PC-3 (cell line): ENCODE data around the gene PCED1B. TPM values are rescaled to one million over a fixed set of nuclear protein-coding genes. Genes with fewer than 3 reads are reported as not detected.

ENCODE experiments used
- ATAC-seq: fragments of 200-7000 bp; cut with Tn5 transposase; 2 replicates; pipeline ENCODE4 v1.9.1; 2020; ENCODE audit warnings: mild to moderate bottlenecking, moderate library complexity
- BruUV-seq: library from RNA; stranded (reverse); fragments of 400-500 nt; replicated peaks from 2 replicates; lab custom pipeline; 2021; lab: Mats Ljungman, UMichigan
- CTCF ChIA-PET: fragments of 300-600 bp; sonication (Branson Sonifier 250); formaldehyde crosslinking; loops from one replicate; lab custom pipeline; 2022; ENCODE audit warnings: antibody characterized with exemption; lab: Charles Lee
- POLR2A ChIA-PET: fragments of 300-600 bp; sonication (Branson Sonifier 250); formaldehyde crosslinking; loops from one replicate; lab custom pipeline; 2022; ENCODE audit warnings: antibody characterized with exemption; ENCODE audit not compliant: unreplicated experiment; lab: Charles Lee
- DNase-seq: peaks from one replicate; pipeline ENCODE4 v3.0.0-alpha.2; 2015
- H2AFZ ChIP-seq: fragments of 300-600 bp; sonication (generic); 2 replicates; pipeline ENCODE4 v1.6.0; 2016; ENCODE audit warnings: antibody characterized with exemption, low read length
- H3F3A ChIP-seq: fragments of 300-600 bp; sonication (generic); one replicate; pipeline ENCODE4 v1.6.0; 2017; ENCODE audit warnings: antibody characterized with exemption, low read length, control low read depth, mild to moderate bottlenecking; ENCODE audit not compliant: unreplicated experiment
- H3K27ac ChIP-seq: fragments of 300-600 bp; sonication (generic); 2 replicates; pipeline ENCODE4 v1.5.1; 2016; ENCODE audit warnings: mild to moderate bottlenecking, low read length
- H3K27me3 ChIP-seq: fragments of 300-600 bp; sonication (generic); 2 replicates; pipeline ENCODE4 v1.6.1; 2016; ENCODE audit warnings: low read length, mixed read lengths
- H3K36me3 ChIP-seq: fragments of 300-600 bp; sonication (generic); 2 replicates; pipeline ENCODE4 v1.6.1; 2016; ENCODE audit warnings: low read depth, mixed run types, low read length, mixed read lengths
- H3K4me1 ChIP-seq: fragments of 300-600 bp; sonication (generic); 2 replicates; pipeline ENCODE4 v1.5.1; 2016; ENCODE audit warnings: low read length; ENCODE audit not compliant: insufficient read depth
- H3K4me2 ChIP-seq: fragments of 300-600 bp; sonication (generic); 2 replicates; pipeline ENCODE4 v1.6.0; 2016; ENCODE audit warnings: low read length
- H3K4me3 ChIP-seq: fragments of 300-600 bp; sonication (generic); 2 replicates; pipeline ENCODE4 v1.5.1; 2016; ENCODE audit warnings: mild to moderate bottlenecking, low read length, mixed read lengths
- H3K79me2 ChIP-seq: fragments of 300-600 bp; sonication (generic); 2 replicates; pipeline ENCODE4 v1.6.1; 2017; ENCODE audit warnings: low read length, mixed read lengths
- H3K9ac ChIP-seq: fragments of 300-600 bp; sonication (generic); 2 replicates; pipeline ENCODE4 v1.6.0; 2016; ENCODE audit warnings: mild to moderate bottlenecking, low read length
- H3K9me2 ChIP-seq: fragments of 300-600 bp; sonication (generic); replicated peaks from 2 replicates; pipeline ENCODE4 v1.6.1; 2016; ENCODE audit warnings: mixed run types, low read length, mixed read lengths
- H3K9me3 ChIP-seq: fragments of 300-600 bp; sonication (generic); 2 replicates; pipeline ENCODE4 v1.6.1; 2016; ENCODE audit warnings: low read length, mixed read lengths
- H4K20me1 ChIP-seq: fragments of 300-600 bp; sonication (generic); 2 replicates; pipeline ENCODE4 v1.6.1; 2016; ENCODE audit warnings: low read length, mixed read lengths
- CTCF ChIP-seq: fragments of 300-600 bp; sonication (generic); conservative IDR thresholded peaks from 2 replicates; pipeline ENCODE4 v1.5.1; 2017; ENCODE audit warnings: antibody characterized with exemption, low read depth, mild to moderate bottlenecking, low read length
- EZH2 ChIP-seq: fragments of 300-600 bp; sonication (generic); IDR thresholded peaks from one replicate; pipeline ENCODE4 v1.6.1; 2017; ENCODE audit warnings: antibody characterized with exemption, mild to moderate bottlenecking, low read length; ENCODE audit not compliant: unreplicated experiment
- EZH2phosphoT487 ChIP-seq: fragments of 300-600 bp; sonication (generic); IDR thresholded peaks from 2 replicates; pipeline ENCODE4 v1.6.1; 2018; ENCODE audit warnings: mild to moderate bottlenecking, antibody characterized with exemption, low read length, borderline replicate concordance
- intact Hi-C: fragments of 100-400 bp; cut with micrococcal nuclease; formaldehyde crosslinking; loops from 2 replicates; pipeline ENCODE4 v1.9.0; 2023
- total RNA-seq: library from RNA; depleted of rRNA; stranded (reverse); fragments of >200 nt; gene quantifications from 2 replicates; pipeline ENCODE4 v1.2.3, GENCODE V29; 2014

PCED1B gene
- total RNA-seq, 1 experiment from 2014 or later: 1.0 TPM

DNA sequence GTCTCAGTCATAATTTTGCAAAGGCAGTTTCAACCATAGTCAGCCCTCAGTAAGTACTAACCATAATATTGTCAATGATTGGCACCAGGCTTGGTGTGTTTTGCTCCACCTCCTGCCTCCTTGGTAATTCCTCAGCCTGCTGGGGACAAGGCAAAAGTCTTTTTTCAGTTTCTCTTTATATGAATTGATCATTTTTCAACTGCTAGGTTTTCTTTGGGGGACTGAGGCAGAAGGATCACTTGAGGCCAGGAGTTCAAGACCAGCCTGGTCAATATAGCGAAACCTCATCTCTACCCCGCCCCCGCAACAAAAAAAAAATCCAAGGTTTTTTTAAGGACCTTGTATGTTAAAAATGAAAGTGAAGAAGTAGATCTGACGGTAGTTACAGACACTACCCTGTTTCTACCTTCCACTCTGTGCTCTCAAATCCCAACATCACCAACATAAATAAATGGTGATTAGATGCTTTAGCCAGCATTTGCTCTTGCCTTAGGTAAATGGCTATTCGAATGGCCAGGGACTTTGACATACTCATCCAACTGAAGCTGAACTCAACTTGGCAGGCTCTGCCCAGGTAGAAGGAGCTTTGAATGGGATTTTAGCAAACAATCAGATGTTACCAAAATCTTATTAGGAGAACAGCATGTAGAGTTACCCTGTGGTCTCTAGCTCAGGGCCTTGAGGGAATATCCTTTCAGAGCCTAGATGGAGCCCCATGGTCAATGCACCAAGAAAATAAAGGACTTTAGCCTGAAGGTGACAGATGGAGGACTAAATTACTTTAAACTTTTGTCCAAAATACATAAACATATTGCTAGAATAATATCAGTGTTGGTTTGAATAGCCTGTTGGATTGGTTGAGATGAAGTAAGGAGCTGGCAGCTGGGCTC, 127.3 kb downstream of the PCED1B start:
- Histone ChIP-seq H3K27me3 (no peaks in the 10 kb centered on the region), H3K36me3 (no peaks in the 10 kb centered on the region), H3K9ac (no peak overlapping the region), H4K20me1 (no peaks in the 10 kb centered on the region), H3K9me3 (no peaks in the 10 kb centered on the region), H3F3A (no peaks in the 10 kb centered on the region), H2AFZ (no peak overlapping the region), H3K79me2 (no peaks in the 10 kb centered on the region), H3K4me1 (peaks cover 12% of the 10 kb centered on the region; the same call in 1 of the 2 replicates), H3K4me3 (no peak overlapping the region), H3K9me2 (no peaks in the 10 kb centered on the region), H3K4me2 (no peak overlapping the region), H3K27ac (no peak overlapping the region)
- no peak for DNase-seq
- CTCF ChIA-PET: no interaction called here
- no peak for TF ChIP-seq EZH2
- no peak for TF ChIP-seq EZH2phosphoT487
- TF ChIP-seq CTCF: no peak
- ATAC-seq: no peak
- no TSS peak for BruUV-seq
- intact Hi-C loops: loop anchor here (5.0 kb wide), 1 partner anchor 191 kb away; no protein-coding TSS in a partner anchor
- POLR2A ChIA-PET: no interaction called here

DNA sequence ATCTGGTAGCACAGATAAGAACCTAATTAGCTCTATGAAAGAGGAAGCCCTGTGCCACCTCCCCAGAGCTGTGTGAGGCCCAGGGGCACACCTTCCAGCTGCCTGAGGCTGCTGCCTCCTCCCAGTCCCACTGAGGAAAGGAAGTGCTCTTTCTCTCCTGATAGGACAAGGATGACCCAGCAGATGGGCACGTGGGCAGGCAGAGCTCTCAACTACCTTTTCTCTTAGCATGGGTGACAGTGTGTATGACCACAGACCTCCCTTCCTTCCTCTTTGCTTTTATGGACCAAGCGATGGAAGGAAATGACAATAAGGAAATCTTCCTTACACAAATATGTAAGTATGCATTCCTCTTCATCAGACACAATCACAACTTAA, 127.9 kb downstream of the PCED1B start:
- Histone ChIP-seq H3K27ac (no peak overlapping the region), H4K20me1 (no peaks in the 10 kb centered on the region), H3K79me2 (no peaks in the 10 kb centered on the region), H3K9ac (no peak overlapping the region), H3F3A (no peaks in the 10 kb centered on the region), H2AFZ (no peak overlapping the region), H3K27me3 (no peaks in the 10 kb centered on the region), H3K9me2 (no peaks in the 10 kb centered on the region), H3K4me2 (no peak overlapping the region), H3K4me3 (no peak overlapping the region), H3K36me3 (no peaks in the 10 kb centered on the region), H3K4me1 (peaks cover 12% of the 10 kb centered on the region; the same call in 1 of the 2 replicates), H3K9me3 (no peaks in the 10 kb centered on the region)
- intact Hi-C loops: loop anchor here (5.0 kb wide), 1 partner anchor 190 kb away; no protein-coding TSS in a partner anchor
- no TSS peak for BruUV-seq
- TF ChIP-seq EZH2phosphoT487: no peak
- TF ChIP-seq CTCF: no peak
- TF ChIP-seq EZH2: no peak
- DNase-seq: no peak
- ATAC-seq: no peak
- ChIA-PET POLR2A (no interaction called here), CTCF (no interaction called here)

- Histone ChIP-seq H3K27me3 (no peaks in the 10 kb centered on the region), H2AFZ (no peak overlapping the region), H3K9me3 (no peaks in the 10 kb centered on the region), H3F3A (no peaks in the 10 kb centered on the region), H3K9me2 (no peaks in the 10 kb centered on the region), H3K4me2 (no peak overlapping the region), H4K20me1 (no peaks in the 10 kb centered on the region), H3K36me3 (no peaks in the 10 kb centered on the region), H3K27ac (no peak overlapping the region), H3K79me2 (no peaks in the 10 kb centered on the region), H3K4me1 (peaks cover 12% of the 10 kb centered on the region; the same call in 1 of the 2 replicates), H3K4me3 (no peak overlapping the region), H3K9ac (no peak overlapping the region)
- ChIA-PET CTCF (no interaction called here), POLR2A (interaction anchor here (0.6 kb wide), 2 partner anchors 11 to 171 kb away, joined by 3 read pairs; no protein-coding TSS in a partner anchor)
- no peak for ATAC-seq
- no TSS peak for BruUV-seq
- intact Hi-C loops: loop anchor here (5.0 kb wide), 1 partner anchor 189 kb away; no protein-coding TSS in a partner anchor
- DNase-seq: no peak
- TF ChIP-seq CTCF: no peak
- no peak for TF ChIP-seq EZH2
- TF ChIP-seq EZH2phosphoT487: no peak
Observed at GRCh38 chr12:47207829-47208248, 128.4 kb downstream of the PCED1B start.
